H1 (cell line): ENCODE data around the gene TMEM258. TPM values are rescaled to one million over a fixed set of nuclear protein-coding genes. Genes with fewer than 3 reads are reported as not detected.

Experiments used
- BACH1 ChIP-seq: IDR thresholded peaks from 2 replicates; pipeline ENCODE4 v1.6.1; 2012; ENCODE audit warnings: low read length, improper control_type of control experiment
- CBX8 ChIP-seq: fragments of 300-800, 300-1000 bp; sonication (generic); IDR thresholded peaks from 2 replicates; pipeline ENCODE4 v1.7.1; 2016; ENCODE audit warnings: low read depth, low read length, borderline replicate concordance
- CEBPB ChIP-seq: IDR thresholded peaks from 2 replicates; pipeline ENCODE4 v1.6.1; 2012; ENCODE audit warnings: low read depth, low read length
- CHD2 ChIP-seq: IDR thresholded peaks from 2 replicates; pipeline ENCODE4 v1.6.1; 2012; ENCODE audit warnings: low read length, improper control_type of control experiment
- CREB1 ChIP-seq: IDR thresholded peaks from 2 replicates; pipeline ENCODE4 v1.6.1; 2012; ENCODE audit warnings: inconsistent platforms
- GTF2F1 ChIP-seq: IDR thresholded peaks from 2 replicates; pipeline ENCODE4 v1.6.1; 2012; ENCODE audit warnings: low read depth, low read length, improper control_type of control experiment, borderline replicate concordance
- KDM1A ChIP-seq: fragments of 200-600, 300-600 bp; sonication (generic); IDR thresholded peaks from 2 replicates; pipeline ENCODE4 v1.7.1; 2016; ENCODE audit warnings: mild to moderate bottlenecking, low read length, borderline replicate concordance
- NANOG ChIP-seq: IDR thresholded peaks from 2 replicates; pipeline ENCODE4 v1.6.1; 2011; ENCODE audit warnings: low read length, low read depth, mild to moderate bottlenecking, inconsistent platforms; ENCODE audit not compliant: insufficient read depth, poor library complexity, severe bottlenecking
- NRF1 ChIP-seq: IDR thresholded peaks from 2 replicates; pipeline ENCODE4 v1.6.1; 2011; ENCODE audit warnings: mild to moderate bottlenecking, low read depth, low read length, improper control_type of control experiment
- PHF8 ChIP-seq: fragments of 200-600 bp; sonication (generic); conservative IDR thresholded peaks from 2 replicates; pipeline ENCODE4 v1.7.1; 2012; ENCODE audit warnings: low read depth, mild to moderate bottlenecking, inconsistent platforms, low read length, moderate library complexity
- POU5F1 ChIP-seq: IDR thresholded peaks from 2 replicates; pipeline ENCODE4 v1.6.1; 2011; ENCODE audit warnings: low read depth, mild to moderate bottlenecking, low read length, moderate library complexity
- RFX5 ChIP-seq: IDR thresholded peaks from 2 replicates; pipeline ENCODE4 v1.6.1; 2011; ENCODE audit warnings: low read depth, low read length, improper control_type of control experiment, borderline replicate concordance
- SP1 ChIP-seq: IDR thresholded peaks from 2 replicates; pipeline ENCODE4 v1.6.1; 2011; ENCODE audit warnings: low read depth, low read length
- SP2 ChIP-seq: IDR thresholded peaks from 2 replicates; pipeline ENCODE4 v1.6.1; 2012; ENCODE audit warnings: mild to moderate bottlenecking, low read length, inconsistent platforms
- SP4 ChIP-seq: IDR thresholded peaks from 2 replicates; pipeline ENCODE4 v1.6.1; 2012; ENCODE audit warnings: low read length, inconsistent platforms
- SUZ12 ChIP-seq: fragments of 200-600 bp; sonication (generic); IDR thresholded peaks from 2 replicates; pipeline ENCODE4 v1.6.1; 2012; ENCODE audit warnings: mild to moderate bottlenecking, inconsistent platforms, low read length, moderate library complexity, mixed read lengths
- TAF1 ChIP-seq: IDR thresholded peaks from 2 replicates; pipeline ENCODE4 v1.6.1; 2011; ENCODE audit warnings: mild to moderate bottlenecking, low read depth, low read length
- TCF12 ChIP-seq: IDR thresholded peaks from 2 replicates; pipeline ENCODE4 v1.6.1; 2011; ENCODE audit warnings: low read depth, mild to moderate bottlenecking, low read length
- YY1 ChIP-seq: IDR thresholded peaks from 2 replicates; pipeline ENCODE4 v1.6.1; 2011; ENCODE audit warnings: low read depth, mild to moderate bottlenecking, low read length
- polyA plus RNA-seq, 7 experiments: library from polyadenylated mRNA; depleted of rRNA in 3 of 7; stranded (reverse) in 5 of 7; unstranded in 2 of 7; fragments of >200 nt in 5 of 7; fragments of 200-250 nt in 2 of 7; gene quantifications; 1 replicate in 5 of 7; 2 replicates in 1 of 7; 4 replicates in 1 of 7; pipeline versions ENCODE4 v1.2.1 to v1.2.3, GENCODE V29; 2011 to 2013; ENCODE audit warnings: missing spikeins in 2 of 7, mixed read lengths in 2 of 7
- total RNA-seq: library from RNA; stranded (reverse); fragmentation: NEBNext Ultra II Directional; extraction: Animal tissue kit (Norgen Biotek cat#: 25700); gene quantifications from 2 replicates; pipeline ENCODE4 v1.2.1, GENCODE V29; 2021
- TF ChIP-seq, protein P1 (sequence below), 3 experiments: IDR thresholded peaks; 1 replicate in 2 of 3; 2 replicates in 1 of 3; pipeline versions ENCODE4 v1.5.1 to v1.6.1; 2011; ENCODE audit warnings: low read length in 3 of 3, mild to moderate bottlenecking in 3 of 3, inconsistent platforms in 2 of 3, low read depth in 1 of 3, moderate library complexity in 1 of 3; ENCODE audit not compliant: insufficient read depth in 1 of 3; ENCODE audit errors: control extremely low read depth in 1 of 3
- TF ChIP-seq, protein P2 (sequence below): IDR thresholded peaks from 2 replicates; pipeline ENCODE4 v1.6.1; 2012; ENCODE audit warnings: inconsistent platforms
- TF ChIP-seq, protein P3 (sequence below): IDR thresholded peaks from 2 replicates; pipeline ENCODE4 v1.6.1; 2012; ENCODE audit warnings: inconsistent platforms
- TF ChIP-seq, protein P4 (sequence below): IDR thresholded peaks from 2 replicates; pipeline ENCODE4 v1.6.1; 2011; ENCODE audit warnings: low read depth, mild to moderate bottlenecking, low read length; ENCODE audit not compliant: insufficient read depth

TMEM258 gene
- total and polyA plus RNA-seq, 2 of the 8 experiments (the other 6 are each of a cell fraction or from before 2014, with no cell fraction given) = 186 to 759 TPM

DNA sequence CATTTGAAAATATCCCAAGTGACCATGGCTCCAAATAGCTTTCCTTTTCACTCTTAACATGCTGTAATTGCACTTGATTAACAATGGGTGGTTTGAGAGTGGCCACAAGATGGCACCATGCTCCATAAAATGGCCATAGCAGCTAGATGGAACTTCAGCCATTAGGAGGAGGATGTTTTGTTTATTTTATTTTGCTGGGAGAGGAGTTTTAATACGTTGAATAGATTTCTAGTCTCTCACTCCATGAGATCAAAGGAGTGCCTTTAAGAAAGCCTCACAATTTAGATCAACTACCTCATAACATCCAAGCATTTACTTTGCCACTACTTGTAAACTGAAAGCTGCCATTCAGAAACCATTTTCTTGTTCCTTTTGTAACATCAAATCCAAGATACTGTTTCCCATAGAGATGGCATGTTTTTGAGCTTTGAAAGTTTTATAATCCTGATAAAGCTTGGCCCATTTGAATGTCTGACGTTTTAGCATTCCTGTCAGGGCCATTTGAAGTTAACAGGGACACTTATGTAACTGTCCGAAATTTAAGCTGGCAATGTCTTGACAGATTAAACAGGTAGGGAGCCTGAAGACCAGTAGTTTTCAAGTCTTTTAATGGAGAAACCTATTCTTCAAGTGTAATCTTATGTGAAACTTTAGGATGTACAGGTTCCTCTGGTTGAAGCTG lies 5.0 kb upstream of the TMEM258 start (continued):
- TF ChIP-seq, protein P1, sequence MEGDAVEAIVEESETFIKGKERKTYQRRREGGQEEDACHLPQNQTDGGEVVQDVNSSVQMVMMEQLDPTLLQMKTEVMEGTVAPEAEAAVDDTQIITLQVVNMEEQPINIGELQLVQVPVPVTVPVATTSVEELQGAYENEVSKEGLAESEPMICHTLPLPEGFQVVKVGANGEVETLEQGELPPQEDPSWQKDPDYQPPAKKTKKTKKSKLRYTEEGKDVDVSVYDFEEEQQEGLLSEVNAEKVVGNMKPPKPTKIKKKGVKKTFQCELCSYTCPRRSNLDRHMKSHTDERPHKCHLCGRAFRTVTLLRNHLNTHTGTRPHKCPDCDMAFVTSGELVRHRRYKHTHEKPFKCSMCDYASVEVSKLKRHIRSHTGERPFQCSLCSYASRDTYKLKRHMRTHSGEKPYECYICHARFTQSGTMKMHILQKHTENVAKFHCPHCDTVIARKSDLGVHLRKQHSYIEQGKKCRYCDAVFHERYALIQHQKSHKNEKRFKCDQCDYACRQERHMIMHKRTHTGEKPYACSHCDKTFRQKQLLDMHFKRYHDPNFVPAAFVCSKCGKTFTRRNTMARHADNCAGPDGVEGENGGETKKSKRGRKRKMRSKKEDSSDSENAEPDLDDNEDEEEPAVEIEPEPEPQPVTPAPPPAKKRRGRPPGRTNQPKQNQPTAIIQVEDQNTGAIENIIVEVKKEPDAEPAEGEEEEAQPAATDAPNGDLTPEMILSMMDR (IDR thresholded peaks at IDR 0.05; ENCODE audit: control extremely low read depth in 1 of 3, insufficient read depth in 1 of 3, low read depth in 1 of 3, low read length in 3 of 3) = peak in 2 of 3 experiments; percentile 83 to 87; a peak in 3 of 4 replicates
- no peak for TF ChIP-seq GTF2F1
- no peak for TF ChIP-seq KDM1A
- TF ChIP-seq NRF1 = no peak
- TF ChIP-seq TAF1 = no peak
- TF ChIP-seq CHD2 = no peak
- no peak for TF ChIP-seq NANOG
- TF ChIP-seq CBX8 = no peak
- TF ChIP-seq BACH1 = no peak
- TF ChIP-seq SUZ12 = no peak
- TF ChIP-seq, protein P2, sequence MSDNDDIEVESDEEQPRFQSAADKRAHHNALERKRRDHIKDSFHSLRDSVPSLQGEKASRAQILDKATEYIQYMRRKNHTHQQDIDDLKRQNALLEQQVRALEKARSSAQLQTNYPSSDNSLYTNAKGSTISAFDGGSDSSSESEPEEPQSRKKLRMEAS = no peak
- no peak for TF ChIP-seq POU5F1
- no peak for TF ChIP-seq SP1
- no peak for TF ChIP-seq SP4
- TF ChIP-seq CREB1 = no peak
- TF ChIP-seq SP2 = no peak
- peak; percentile 87 for TF ChIP-seq YY1
- no peak for TF ChIP-seq TCF12
- TF ChIP-seq RFX5 = no peak
- no peak for TF ChIP-seq CEBPB
- TF ChIP-seq, protein P3, sequence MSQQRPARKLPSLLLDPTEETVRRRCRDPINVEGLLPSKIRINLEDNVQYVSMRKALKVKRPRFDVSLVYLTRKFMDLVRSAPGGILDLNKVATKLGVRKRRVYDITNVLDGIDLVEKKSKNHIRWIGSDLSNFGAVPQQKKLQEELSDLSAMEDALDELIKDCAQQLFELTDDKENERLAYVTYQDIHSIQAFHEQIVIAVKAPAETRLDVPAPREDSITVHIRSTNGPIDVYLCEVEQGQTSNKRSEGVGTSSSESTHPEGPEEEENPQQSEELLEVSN = no peak
- TF ChIP-seq PHF8 = no peak
- TF ChIP-seq, protein P4, sequence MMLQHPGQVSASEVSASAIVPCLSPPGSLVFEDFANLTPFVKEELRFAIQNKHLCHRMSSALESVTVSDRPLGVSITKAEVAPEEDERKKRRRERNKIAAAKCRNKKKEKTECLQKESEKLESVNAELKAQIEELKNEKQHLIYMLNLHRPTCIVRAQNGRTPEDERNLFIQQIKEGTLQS = no peak
